PC-9 (cell line): ENCODE measurements around the gene VCL. TPM values are rescaled to one million over a fixed set of nuclear protein-coding genes. Genes with fewer than 3 reads are reported as not detected.

Source experiments
- BruUV-seq: library from RNA; stranded (reverse); fragments of 400-500 nt; replicated peaks from 2 replicates; lab custom pipeline; 2021; lab: Mats Ljungman, UMichigan
- CTCF ChIA-PET: fragments of 300-600 bp; sonication (Branson Sonifier 250); formaldehyde crosslinking; loops from one replicate; lab custom pipeline; 2022; ENCODE audit warnings: antibody characterized with exemption; lab: Charles Lee
- POLR2A ChIA-PET: fragments of 300-600 bp; sonication (Branson Sonifier 250); formaldehyde crosslinking; loops from one replicate; lab custom pipeline; 2022; ENCODE audit warnings: antibody characterized with exemption; ENCODE audit not compliant: unreplicated experiment; lab: Charles Lee
- DNase-seq, 2 experiments: peaks; one replicate each; pipeline versions ENCODE4 v3.0.0 to v3.0.0-alpha.2; 2015 to 2022; ENCODE audit warnings: mixed read lengths in 1 of 2
- H2AFZ ChIP-seq: fragments of 200-600 bp; sonication (generic); 2 replicates; pipeline ENCODE4 v1.8.1; 2017; ENCODE audit warnings: antibody characterized with exemption
- H3F3A ChIP-seq: fragments of 200-600 bp; sonication (generic); 2 replicates; pipeline ENCODE4 v1.8.1; 2017; ENCODE audit warnings: antibody characterized with exemption, mild to moderate bottlenecking, low read depth; ENCODE audit not compliant: insufficient read depth
- H3K27ac ChIP-seq: fragments of 200-600 bp; sonication (generic); 2 replicates; pipeline ENCODE4 v1.6.1; 2016; ENCODE audit warnings: mixed run types
- H3K27me3 ChIP-seq: fragments of 200-600 bp; sonication (generic); 2 replicates; pipeline ENCODE4 v1.6.1; 2016; ENCODE audit warnings: low read depth, mixed run types; ENCODE audit not compliant: insufficient read depth
- H3K36me3 ChIP-seq: fragments of 200-600 bp; sonication (generic); 2 replicates; pipeline ENCODE4 v1.6.1; 2016; ENCODE audit warnings: low read depth, mixed run types
- H3K4me1 ChIP-seq: fragments of 200-600 bp; sonication (generic); replicated peaks from 2 replicates; pipeline ENCODE4 v1.6.1; 2016; ENCODE audit warnings: mixed run types; ENCODE audit not compliant: insufficient read depth
- H3K4me2 ChIP-seq: fragments of 200-600 bp; sonication (generic); 2 replicates; pipeline ENCODE4 v1.6.1; 2017; ENCODE audit warnings: mixed run types
- H3K4me3 ChIP-seq: fragments of 200-600 bp; sonication (generic); 2 replicates; pipeline ENCODE4 v1.6.1; 2016; ENCODE audit warnings: mixed run types
- H3K79me2 ChIP-seq: fragments of 200-600 bp; sonication (generic); 2 replicates; pipeline ENCODE4 v1.6.1; 2017; ENCODE audit warnings: low read depth, mixed run types
- H3K9me2 ChIP-seq: fragments of 200-600 bp; sonication (generic); 2 replicates; pipeline ENCODE4 v1.8.1; 2017; ENCODE audit warnings: mild to moderate bottlenecking; ENCODE audit not compliant: insufficient read depth
- H3K9me3 ChIP-seq: fragments of 200-600 bp; sonication (generic); 2 replicates; pipeline ENCODE4 v1.8.1; 2016; ENCODE audit warnings: low read depth; ENCODE audit not compliant: insufficient read depth
- H4K20me1 ChIP-seq: fragments of 200-600 bp; sonication (generic); 2 replicates; pipeline ENCODE4 v1.8.1; 2017; ENCODE audit not compliant: insufficient read depth
- CTCF ChIP-seq: fragments of 200-600 bp; sonication (generic); conservative IDR thresholded peaks from 2 replicates; pipeline ENCODE4 v1.6.1; 2017; ENCODE audit warnings: mixed run types, antibody characterized with exemption, mild to moderate bottlenecking, moderate library complexity
- EZH2 ChIP-seq: fragments of 200-600 bp; sonication (generic); IDR thresholded peaks from 2 replicates; pipeline ENCODE4 v1.8.0; 2017; ENCODE audit warnings: antibody characterized with exemption, low read depth
- intact Hi-C: fragments of 100-400 bp; cut with micrococcal nuclease; formaldehyde crosslinking; loops from one replicate; pipeline ENCODE4 v1.10.0; 2022; ENCODE audit not compliant: unreplicated experiment
- total RNA-seq: library from RNA; stranded (reverse); gene quantifications from 2 replicates; pipeline ENCODE4 v1.2.3, GENCODE V29; 2021

The VCL gene
- total RNA-seq, 1 experiment from 2014 or later: 208 TPM

- no peak overlapping the region for H2AFZ ChIP-seq
- H3K4me3 ChIP-seq: no peak overlapping the region
- H3K4me2 ChIP-seq: no peak overlapping the region
- peaks cover 4% of the 10 kb centered on the region; the same call in 1 of the 2 replicates for H4K20me1 ChIP-seq
- TF ChIP-seq CTCF (no peak), EZH2 (no peak)
- H3K27me3 ChIP-seq: no peaks in the 10 kb centered on the region
- no TSS peak for BruUV-seq
- no peak overlapping the region for H3K27ac ChIP-seq
- intact Hi-C loops: no loop called here
- DNase-seq: no peak
- no peaks in the 10 kb centered on the region for H3K9me2 ChIP-seq
- peaks cover 65% of the 10 kb centered on the region for H3F3A ChIP-seq
- CTCF ChIA-PET: no interaction called here
- H3K9me3 ChIP-seq: peaks cover 7% of the 10 kb centered on the region
- POLR2A ChIA-PET: interaction anchor here (0.6 kb wide), 1 partner anchor 11 kb away, joined by 5 read pairs; no protein-coding TSS in a partner anchor
- no peaks in the 10 kb centered on the region; the same call in 1 of the 2 replicates for H3K4me1 ChIP-seq
- H3K79me2 ChIP-seq: peaks cover 53% of the 10 kb centered on the region
- H3K36me3 ChIP-seq: peaks cover 37% of the 10 kb centered on the region
Observed at GRCh38 chr10:74067373-74068352, 69.7 kb downstream of the VCL start.

- H3K9me3 ChIP-seq: no peaks in the 10 kb centered on the region
- no peak for TF ChIP-seq CTCF
- no peak overlapping the region for H3K4me3 ChIP-seq
- no peak for DNase-seq
- H3K27ac ChIP-seq: no peak overlapping the region
- H3K79me2 ChIP-seq: peaks cover 35% of the 10 kb centered on the region
- ChIA-PET CTCF (no interaction called here), POLR2A (interaction anchor here (0.6 kb wide), 1 partner anchor 175 kb away, joined by 3 read pairs; no protein-coding TSS in a partner anchor)
- H3K4me1 ChIP-seq: no peaks in the 10 kb centered on the region; the same call in 1 of the 2 replicates
- H3F3A ChIP-seq: peaks cover 58% of the 10 kb centered on the region
- H4K20me1 ChIP-seq: peaks cover 4% of the 10 kb centered on the region; the same call in 1 of the 2 replicates
- no peak overlapping the region for H2AFZ ChIP-seq
- H3K4me2 ChIP-seq: no peak overlapping the region
- no TSS peak for BruUV-seq
- H3K9me2 ChIP-seq: no peaks in the 10 kb centered on the region
- no peaks in the 10 kb centered on the region for H3K27me3 ChIP-seq
- intact Hi-C loops: no loop called here
- peaks cover 43% of the 10 kb centered on the region for H3K36me3 ChIP-seq
Observed at GRCh38 chr10:74071157-74071556, 73.2 kb downstream of the VCL start.

GRCh38 chr10:74072503-74072902, 74.6 kb downstream of the VCL start:
- no TSS peak for BruUV-seq

More at GRCh38 chr10:74072503-74072902, 74.6 kb downstream of the VCL start:
- no peaks in the 10 kb centered on the region for H3K9me2 ChIP-seq
- peaks cover 51% of the 10 kb centered on the region for H3K36me3 ChIP-seq
- CTCF ChIA-PET: no interaction called here
- peaks cover 4% of the 10 kb centered on the region; the same call in 1 of the 2 replicates for H4K20me1 ChIP-seq
- no peak overlapping the region for H3K4me2 ChIP-seq
- peak in 1 of 2 experiments; percentile 75 for DNase-seq
- no peak overlapping the region for H2AFZ ChIP-seq
- peaks cover 26% of the 10 kb centered on the region for H3K79me2 ChIP-seq
- TF ChIP-seq EZH2 (no peak), CTCF (no peak)
- POLR2A ChIA-PET: interaction anchor here (0.6 kb wide), 1 partner anchor 115 kb away, joined by 7 read pairs; no protein-coding TSS in a partner anchor
- peaks cover 3% of the 10 kb centered on the region; the same call in 1 of the 2 replicates for H3K4me1 ChIP-seq
- intact Hi-C loops: no loop called here
- peaks cover 55% of the 10 kb centered on the region for H3F3A ChIP-seq
- no peaks in the 10 kb centered on the region for H3K27me3 ChIP-seq
- H3K9me3 ChIP-seq: no peaks in the 10 kb centered on the region
- H3K4me3 ChIP-seq: no peak overlapping the region
- peak overlapping the region; percentile 41 for H3K27ac ChIP-seq
